LNCaP clone FGC (cell line): ENCODE results near the gene SH3GL2.

Source experiments
- DNase-seq: peaks from one replicate; pipeline ENCODE4 v3.0.0-alpha.2; 2011; ENCODE audit warnings: low read depth
- H3K4me3 ChIP-seq: 2 replicates; pipeline ENCODE4 v1.5.1; 2011; ENCODE audit warnings: mild to moderate bottlenecking, low read depth, low read length, control low read depth
- CTCF ChIP-seq: IDR thresholded peaks from 2 replicates; pipeline ENCODE4 v1.5.1; 2012; ENCODE audit warnings: mild to moderate bottlenecking; ENCODE audit not compliant: control insufficient read depth, insufficient read depth; ENCODE audit errors: extremely low read depth

The SH3GL2 gene

GRCh38 chr9:17637229-17637628 lies 58.4 kb downstream of the SH3GL2 start:
- no peak for DNase-seq
- no peak overlapping the region for H3K4me3 ChIP-seq
- TF ChIP-seq CTCF, result no peak

DNA sequence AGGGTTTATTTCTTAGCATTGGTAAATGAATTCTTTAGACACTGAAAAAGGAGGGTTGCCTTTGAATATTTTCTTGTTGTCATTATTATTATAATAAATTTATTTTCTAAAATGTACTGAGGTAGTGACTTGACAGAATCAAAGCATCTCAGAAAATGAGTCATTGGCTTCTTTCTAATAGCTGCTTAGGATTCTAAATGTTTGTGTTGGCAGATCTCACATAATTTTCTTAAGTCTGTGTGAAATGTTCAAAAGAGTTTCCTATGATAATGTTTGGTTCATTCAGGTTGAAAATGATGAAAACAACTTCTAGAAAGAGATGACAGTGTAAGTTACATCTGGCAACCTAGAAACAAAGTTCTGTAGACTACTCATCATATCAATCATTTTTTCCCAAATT lies 69.7 kb downstream of the SH3GL2 start:
- TF ChIP-seq CTCF, result no peak
- no peak for DNase-seq
- no peak overlapping the region for H3K4me3 ChIP-seq

DNA sequence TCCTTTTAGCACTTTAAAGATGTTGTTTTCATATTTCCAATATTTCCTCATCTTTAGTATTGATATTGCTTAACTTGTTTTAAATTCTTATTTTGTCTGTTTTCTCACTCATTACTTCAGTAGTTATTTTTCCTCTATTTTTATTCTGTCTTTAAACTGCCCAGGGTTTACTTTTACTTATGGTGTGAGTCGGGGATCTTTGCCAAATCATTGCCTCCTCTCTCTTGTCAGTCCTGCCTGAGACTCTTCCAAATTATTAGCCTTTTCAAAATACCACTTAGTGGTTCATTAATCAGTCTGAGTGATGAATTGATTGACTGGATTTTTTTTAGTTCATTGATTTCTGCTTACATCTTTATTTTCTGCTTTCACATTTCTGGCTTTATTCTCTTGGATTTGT lies 72.9 kb downstream of the SH3GL2 start:
- no peak overlapping the region for H3K4me3 ChIP-seq
- TF ChIP-seq CTCF, result no peak
- no peak for DNase-seq

GRCh38 chr9:17653947-17654465 lies 75.1 kb downstream of the SH3GL2 start:
- DNase-seq, result no peak
- no peak overlapping the region for H3K4me3 ChIP-seq
- no peak for TF ChIP-seq CTCF

GRCh38 chr9:17656889-17657288 lies 78.0 kb downstream of the SH3GL2 start:
- H3K4me3 ChIP-seq, result no peak overlapping the region
- DNase-seq, result no peak
- no peak for TF ChIP-seq CTCF

DNA sequence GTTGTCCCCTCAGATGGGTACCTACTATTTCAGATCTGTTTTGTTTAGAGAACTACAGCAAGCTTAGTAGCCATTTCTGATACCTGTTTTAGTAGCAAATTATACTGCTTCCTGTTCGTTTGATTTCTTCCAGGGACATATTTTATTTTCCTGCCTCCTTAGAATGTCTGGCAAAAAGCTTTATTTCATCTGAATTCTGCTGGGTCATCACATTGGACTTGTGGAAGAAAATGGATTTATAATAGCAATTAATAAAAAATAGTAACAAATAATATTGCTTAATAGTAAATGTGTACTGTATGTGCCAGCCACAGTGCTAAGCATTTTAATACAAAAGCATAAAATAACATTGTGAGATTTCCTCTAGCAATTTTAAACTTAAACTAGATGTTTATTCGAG lies 79.4 kb downstream of the SH3GL2 start:
- H3K4me3 ChIP-seq, result no peak overlapping the region
- no peak for TF ChIP-seq CTCF
- DNase-seq, result no peak

GRCh38 chr9:17660158-17660557 lies 81.3 kb downstream of the SH3GL2 start:
- no peak overlapping the region for H3K4me3 ChIP-seq
- DNase-seq, result no peak
- TF ChIP-seq CTCF, result no peak
